ENCODE data around the gene CADPS2. TPM values are rescaled to one million over a fixed set of nuclear protein-coding genes. Genes with fewer than 3 reads are reported as not detected.

Gene CADPS2
- total and polyA plus RNA-seq, 8 donors = 7.7 to 27.3 (median 18.6) TPM

- H3K9me3 ChIP-seq = no peaks in the 10 kb centered on the region
- TF ChIP-seq CTCF (IDR thresholded peaks at IDR 0.05) = no peak
- no peak for DNase-seq
- H3K36me3 ChIP-seq = no peaks in the 10 kb centered on the region
- H3K27me3 ChIP-seq = no peaks in the 10 kb centered on the region
- intact Hi-C loops (cut with DNase I) = no loop called here
- 61 to 62% methylated on average over 2 of the region's 2 CpGs for WGBS, 2 donors
- H3K4me3 ChIP-seq = no peak overlapping the region
- no peak for FAIRE-seq
- peaks cover 0 to 10% (median 0%) of the 10 kb centered on the region in 3 donors for H3K4me1 ChIP-seq
- no peak overlapping the region for H3K27ac ChIP-seq
- ATAC-seq = no peak
Measured at GRCh38 chr7:122676466-122676865, 209.8 kb downstream of the CADPS2 start.

- Histone ChIP-seq H3K9me3 (no peaks in the 10 kb centered on the region), H3K27ac (no peak overlapping the region), H3K4me3 (no peak overlapping the region), H3K36me3 (no peaks in the 10 kb centered on the region), H3K4me1 (peaks cover 0 to 10% (median 0%) of the 10 kb centered on the region in 3 donors), H3K27me3 (no peaks in the 10 kb centered on the region)
- ATAC-seq = no peak
- no peak for TF ChIP-seq CTCF (IDR thresholded peaks at IDR 0.05)
- WGBS, 2 donors = 93 to 95% methylated on average over 7 of the region's 7 CpGs
- DNase-seq = no peak
- intact Hi-C loops (cut with DNase I) = no loop called here
- FAIRE-seq = no peak
Measured at GRCh38 chr7:122675621-122676020, 210.6 kb downstream of the CADPS2 start.

DNA sequence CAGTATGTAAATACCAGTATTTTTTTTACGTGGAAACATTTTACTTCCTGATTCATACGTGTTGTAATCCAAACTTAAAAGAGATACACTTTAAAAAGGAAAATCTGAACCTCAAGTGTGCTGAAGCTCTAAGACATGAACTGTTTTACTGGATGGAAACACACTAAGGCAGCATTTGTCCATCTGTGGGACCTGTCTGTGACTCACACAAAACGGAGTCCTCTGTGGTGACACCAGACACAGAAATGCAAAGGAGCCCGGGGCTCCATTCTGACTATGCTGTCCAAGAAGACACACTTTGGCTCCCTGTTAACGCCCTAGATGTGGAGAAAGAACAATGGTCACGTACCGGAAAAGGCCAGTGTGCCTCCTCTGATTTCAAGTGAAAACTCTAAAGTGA lies 211.2 kb downstream of the CADPS2 start:
- FAIRE-seq (no peak), DNase-seq (no peak), ATAC-seq (peak; percentile 22 to 47 (median 32))
- H3K27ac ChIP-seq = peak overlapping the region in 2 of 4 donors; percentile 49 to 66
- intact Hi-C loops (cut with DNase I) = no loop called here
- H3K9me3 ChIP-seq = no peaks in the 10 kb centered on the region
- no peak for TF ChIP-seq CTCF (IDR thresholded peaks at IDR 0.05)
- no peaks in the 10 kb centered on the region for H3K36me3 ChIP-seq
- 45 to 46% methylated on average over 7 of the region's 7 CpGs for WGBS, 2 donors
- H3K4me1 ChIP-seq = peaks cover 0 to 10% (median 0%) of the 10 kb centered on the region in 3 donors
- peak overlapping the region in 1 of 4 donors; percentile 7 for H3K4me3 ChIP-seq
- H3K27me3 ChIP-seq = no peaks in the 10 kb centered on the region

- FAIRE-seq (no peak), DNase-seq (peak in 1 of 6 donors; percentile 29), ATAC-seq (peak; percentile 30 to 68 (median 60))
- intact Hi-C loops (cut with DNase I) = no loop called here
- H3K4me1 ChIP-seq = peaks cover 0 to 10% (median 0%) of the 10 kb centered on the region in 3 donors
- no peaks in the 10 kb centered on the region for H3K27me3 ChIP-seq
- no peaks in the 10 kb centered on the region for H3K36me3 ChIP-seq
- H3K4me3 ChIP-seq = peak overlapping the region in 1 of 4 donors; percentile 7
- no peak for TF ChIP-seq CTCF (IDR thresholded peaks at IDR 0.05)
- peak overlapping the region in 2 of 4 donors; percentile 49 to 66 for H3K27ac ChIP-seq
- 6% methylated on average over 4 of the region's 4 CpGs for WGBS, 2 donors
- H3K9me3 ChIP-seq = no peaks in the 10 kb centered on the region
Measured at GRCh38 chr7:122674502-122674901, 211.8 kb downstream of the CADPS2 start.

- TF ChIP-seq CTCF (IDR thresholded peaks at IDR 0.05) = no peak
- intact Hi-C loops (cut with DNase I) = no loop called here
- H3K4me3 ChIP-seq = no peak overlapping the region
- no peaks in the 10 kb centered on the region for H3K36me3 ChIP-seq
- no peaks in the 10 kb centered on the region for H3K27me3 ChIP-seq
- peak overlapping the region in 2 of 4 donors; percentile 49 to 66 for H3K27ac ChIP-seq
- 90 to 95% methylated on average over 19 to 21 of the region's 21 CpGs for WGBS, 2 donors
- peak in 1 of 6 donors; percentile 76 for DNase-seq
- ATAC-seq = no peak
- no peaks in the 10 kb centered on the region for H3K9me3 ChIP-seq
- FAIRE-seq = no peak
- peaks cover 0 to 10% (median 0%) of the 10 kb centered on the region in 3 donors for H3K4me1 ChIP-seq
Measured at GRCh38 chr7:122673951-122674350, 212.3 kb downstream of the CADPS2 start.

Data from pancreas (tissue), 10 donors.